DOHH2 (cell line): ENCODE results near the gene POU2F1.

Experiments
- H3F3A ChIP-seq: fragments of 200-600 bp; sonication (generic), shearing (Covaris generic); 2 replicates; pipeline ENCODE4 v1.6.0; 2016; ENCODE audit warnings: antibody characterized with exemption, mild to moderate bottlenecking; ENCODE audit not compliant: control insufficient read depth, insufficient read depth
- H3K27ac ChIP-seq: fragments of 200-600 bp; sonication (generic); 2 replicates; pipeline ENCODE4 v1.5.1; 2014; ENCODE audit warnings: low read depth, mild to moderate bottlenecking, low read length, moderate library complexity
- H3K27me3 ChIP-seq: fragments of 200-600 bp; sonication (generic); 2 replicates; pipeline ENCODE4 v1.6.1; 2014; ENCODE audit warnings: mild to moderate bottlenecking, low read length, mixed read lengths; ENCODE audit not compliant: control insufficient read depth
- H3K36me3 ChIP-seq: fragments of 200-600 bp; sonication (generic); 2 replicates; pipeline ENCODE4 v1.6.1; 2014; ENCODE audit warnings: mild to moderate bottlenecking, low read length, moderate library complexity, mixed read lengths; ENCODE audit not compliant: control insufficient read depth
- H3K4me1 ChIP-seq: fragments of 200-600 bp; sonication (generic); 2 replicates; pipeline ENCODE4 v1.6.1; 2014; ENCODE audit warnings: mild to moderate bottlenecking, low read length, mixed read lengths; ENCODE audit not compliant: control insufficient read depth
- H3K4me2 ChIP-seq: fragments of 200-600 bp; sonication (generic); 2 replicates; pipeline ENCODE4 v1.6.0; 2014; ENCODE audit warnings: mild to moderate bottlenecking, low read length, moderate library complexity
- H3K4me3 ChIP-seq: fragments of 200-600 bp; sonication (generic); 2 replicates; pipeline ENCODE4 v1.5.1; 2014; ENCODE audit warnings: mild to moderate bottlenecking, low read length, mixed read lengths
- H3K79me2 ChIP-seq: fragments of 200-600 bp; sonication (generic); 2 replicates; pipeline ENCODE4 v1.6.1; 2014; ENCODE audit warnings: mild to moderate bottlenecking, low read length, mixed read lengths; ENCODE audit not compliant: control insufficient read depth
- H3K9me2 ChIP-seq: fragments of 200-600 bp; sonication (generic); replicated peaks from 2 replicates; pipeline ENCODE4 v1.6.1; 2014; ENCODE audit warnings: mild to moderate bottlenecking, low read length, mixed read lengths; ENCODE audit not compliant: control insufficient read depth
- H3K9me3 ChIP-seq: fragments of 200-600 bp; sonication (generic); 2 replicates; pipeline ENCODE4 v1.6.1; 2014; ENCODE audit warnings: antibody characterized with exemption, low read length, mixed read lengths; ENCODE audit not compliant: control insufficient read depth, insufficient read depth
- H4K20me1 ChIP-seq: fragments of 200-600 bp; sonication (generic); 2 replicates; pipeline ENCODE4 v1.6.0; 2014; ENCODE audit warnings: low read depth, mild to moderate bottlenecking, antibody characterized with exemption, low read length, moderate library complexity; ENCODE audit not compliant: control insufficient read depth, insufficient read depth
- EZH2phosphoT487 ChIP-seq: fragments of 200-600 bp; sonication (generic); IDR thresholded peaks from 2 replicates; pipeline ENCODE4 v1.6.1; 2017; ENCODE audit warnings: borderline replicate concordance, mild to moderate bottlenecking, antibody characterized with exemption, low read length, moderate library complexity, mixed read lengths
- TF ChIP-seq, protein P1 (sequence below): fragments of 200-600 bp; sonication (generic); IDR thresholded peaks from one replicate; pipeline ENCODE4 v1.5.1; 2014; ENCODE audit warnings: antibody characterized with exemption, mild to moderate bottlenecking, low read depth, low read length; ENCODE audit not compliant: poor library complexity, severe bottlenecking

The POU2F1 gene

DNA sequence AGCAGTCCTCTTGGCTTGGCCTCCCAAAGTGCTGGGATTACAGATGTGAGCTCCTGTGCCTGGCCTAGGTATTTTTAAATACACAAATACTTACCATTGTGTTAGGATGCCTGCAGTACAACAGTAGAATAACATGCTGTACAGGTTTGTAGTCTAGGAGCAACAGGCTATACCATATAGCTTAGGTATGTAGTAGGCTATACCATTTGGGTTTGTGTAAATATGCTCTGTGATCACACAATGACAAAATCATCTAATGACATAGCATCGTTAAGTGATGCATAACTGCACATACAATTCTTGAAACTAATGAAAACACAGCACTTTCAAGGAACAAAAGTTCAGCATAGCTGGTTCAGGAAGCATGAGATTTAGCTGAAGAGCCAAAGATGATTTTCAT lies 12.7 kb downstream of the POU2F1 start:
- no peaks in the 10 kb centered on the region for H3K9me2 ChIP-seq
- no peak overlapping the region for H3K4me3 ChIP-seq
- H3K27ac ChIP-seq: no peak overlapping the region
- peaks cover 80% of the 10 kb centered on the region for H3K79me2 ChIP-seq
- H3K27me3 ChIP-seq: no peaks in the 10 kb centered on the region
- H3K4me1 ChIP-seq: peaks cover 24% of the 10 kb centered on the region
- H3F3A ChIP-seq: no peaks in the 10 kb centered on the region
- H3K9me3 ChIP-seq: no peaks in the 10 kb centered on the region
- no peaks in the 10 kb centered on the region for H3K36me3 ChIP-seq
- H3K4me2 ChIP-seq: no peak overlapping the region
- no peaks in the 10 kb centered on the region; the same call in 1 of the 2 replicates for H4K20me1 ChIP-seq
- TF ChIP-seq, protein P1, sequence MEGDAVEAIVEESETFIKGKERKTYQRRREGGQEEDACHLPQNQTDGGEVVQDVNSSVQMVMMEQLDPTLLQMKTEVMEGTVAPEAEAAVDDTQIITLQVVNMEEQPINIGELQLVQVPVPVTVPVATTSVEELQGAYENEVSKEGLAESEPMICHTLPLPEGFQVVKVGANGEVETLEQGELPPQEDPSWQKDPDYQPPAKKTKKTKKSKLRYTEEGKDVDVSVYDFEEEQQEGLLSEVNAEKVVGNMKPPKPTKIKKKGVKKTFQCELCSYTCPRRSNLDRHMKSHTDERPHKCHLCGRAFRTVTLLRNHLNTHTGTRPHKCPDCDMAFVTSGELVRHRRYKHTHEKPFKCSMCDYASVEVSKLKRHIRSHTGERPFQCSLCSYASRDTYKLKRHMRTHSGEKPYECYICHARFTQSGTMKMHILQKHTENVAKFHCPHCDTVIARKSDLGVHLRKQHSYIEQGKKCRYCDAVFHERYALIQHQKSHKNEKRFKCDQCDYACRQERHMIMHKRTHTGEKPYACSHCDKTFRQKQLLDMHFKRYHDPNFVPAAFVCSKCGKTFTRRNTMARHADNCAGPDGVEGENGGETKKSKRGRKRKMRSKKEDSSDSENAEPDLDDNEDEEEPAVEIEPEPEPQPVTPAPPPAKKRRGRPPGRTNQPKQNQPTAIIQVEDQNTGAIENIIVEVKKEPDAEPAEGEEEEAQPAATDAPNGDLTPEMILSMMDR: no peak
- TF ChIP-seq EZH2phosphoT487: no peak

DNA sequence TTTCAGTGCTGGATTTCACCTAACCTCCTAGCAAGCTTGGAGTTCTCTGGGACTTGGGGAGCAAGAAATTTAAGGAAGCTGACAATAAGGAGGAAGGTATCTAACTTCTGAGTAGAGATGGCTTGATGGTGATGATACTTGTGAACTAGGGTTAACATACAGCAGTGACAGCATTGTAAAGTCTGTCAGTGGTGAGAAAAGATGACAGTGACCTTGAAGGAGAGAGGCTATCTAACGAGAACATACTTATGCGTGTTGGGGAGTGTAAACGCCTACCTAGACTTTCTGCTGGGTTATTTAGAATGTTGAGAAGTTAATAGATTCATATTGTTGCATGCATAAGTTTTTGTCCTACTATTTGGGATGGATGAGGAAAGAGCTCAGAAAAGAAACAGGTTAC lies 16.3 kb downstream of the POU2F1 start:
- Histone ChIP-seq H3K4me2 (no peak overlapping the region), H3K79me2 (peaks cover 71% of the 10 kb centered on the region)
- no peak for TF ChIP-seq EZH2phosphoT487
- TF ChIP-seq, protein P1: no peak

DNA sequence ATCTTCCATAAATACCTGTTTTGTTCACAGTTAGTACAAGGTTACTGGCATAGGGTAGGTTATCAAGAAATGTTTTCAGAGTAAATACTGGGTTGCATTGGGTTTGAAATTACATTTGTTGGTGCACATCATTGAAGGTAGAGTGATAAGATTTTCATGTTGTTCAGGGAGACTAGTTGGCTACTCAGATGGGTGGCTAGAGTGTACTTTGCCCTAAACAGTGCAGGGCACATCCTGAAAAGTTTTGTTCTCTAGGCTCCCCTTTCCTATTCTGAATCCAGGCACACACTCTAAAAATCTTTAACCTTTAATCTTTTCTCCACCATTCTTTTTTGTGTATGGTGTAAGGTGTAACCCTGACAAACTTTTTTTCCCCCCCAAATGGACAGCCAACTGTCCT lies 18.0 kb downstream of the POU2F1 start:
- Histone ChIP-seq H3K27me3 (no peaks in the 10 kb centered on the region), H3K27ac (no peak overlapping the region), H3K79me2 (peaks cover 73% of the 10 kb centered on the region), H3K4me1 (peaks cover 5% of the 10 kb centered on the region; the same call in 1 of the 2 replicates), H4K20me1 (no peaks in the 10 kb centered on the region; the same call in 1 of the 2 replicates), H3F3A (no peaks in the 10 kb centered on the region), H3K9me2 (no peaks in the 10 kb centered on the region), H3K36me3 (no peaks in the 10 kb centered on the region), H3K4me3 (no peak overlapping the region), H3K4me2 (no peak overlapping the region), H3K9me3 (no peaks in the 10 kb centered on the region)
- TF ChIP-seq EZH2phosphoT487: no peak

More for the DNA sequence above, 16.3 kb downstream of the POU2F1 start:
- H3K9me3 ChIP-seq: no peaks in the 10 kb centered on the region
- no peaks in the 10 kb centered on the region for H3K36me3 ChIP-seq
- peaks cover 11% of the 10 kb centered on the region; the same call in 1 of the 2 replicates for H3K4me1 ChIP-seq
- H3K27ac ChIP-seq: no peak overlapping the region
- no peak overlapping the region for H3K4me3 ChIP-seq
- no peaks in the 10 kb centered on the region for H3K9me2 ChIP-seq
- H3K27me3 ChIP-seq: no peaks in the 10 kb centered on the region
- no peaks in the 10 kb centered on the region; the same call in 1 of the 2 replicates for H4K20me1 ChIP-seq
- H3F3A ChIP-seq: no peaks in the 10 kb centered on the region

DNA sequence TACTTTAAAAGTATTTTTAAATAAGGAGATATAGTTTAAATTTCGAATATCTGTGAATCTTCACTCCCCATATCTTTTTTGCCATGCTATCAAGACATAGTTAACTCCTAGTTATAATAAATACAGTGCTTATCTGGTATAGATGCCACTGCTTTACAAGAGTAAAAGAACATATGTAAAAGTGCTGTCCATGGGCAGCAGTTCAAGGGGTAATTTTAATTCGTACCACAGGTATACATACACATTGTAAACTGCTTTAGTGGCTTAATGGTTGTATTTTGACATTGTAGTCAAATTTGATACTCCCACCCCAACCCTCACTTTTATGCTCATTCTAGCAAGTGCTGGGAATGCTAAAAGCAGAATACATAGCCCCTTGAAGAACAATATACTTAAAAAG lies 18.6 kb downstream of the POU2F1 start:
- Histone ChIP-seq H3K36me3 (no peaks in the 10 kb centered on the region), H3K4me1 (peaks cover 4% of the 10 kb centered on the region; the same call in 1 of the 2 replicates), H3K4me2 (no peak overlapping the region), H3K4me3 (no peak overlapping the region), H3K27me3 (no peaks in the 10 kb centered on the region), H3F3A (no peaks in the 10 kb centered on the region), H3K9me2 (no peaks in the 10 kb centered on the region), H3K27ac (no peak overlapping the region), H3K79me2 (peaks cover 73% of the 10 kb centered on the region), H4K20me1 (no peaks in the 10 kb centered on the region; the same call in 1 of the 2 replicates), H3K9me3 (no peaks in the 10 kb centered on the region)
- no peak for TF ChIP-seq EZH2phosphoT487
- TF ChIP-seq, protein P1: no peak
